ENCODE data around the gene EEF1AKMT3. TPM values are rescaled to one million over a fixed set of nuclear protein-coding genes. Genes with fewer than 3 reads are reported as not detected.

EEF1AKMT3 gene
- total and polyA plus RNA-seq, 9 of the 15 experiments (the other 6 are each of a cell fraction or from before 2014, with no cell fraction given): 4.1 to 17.2 (median 7.9) TPM

DNA sequence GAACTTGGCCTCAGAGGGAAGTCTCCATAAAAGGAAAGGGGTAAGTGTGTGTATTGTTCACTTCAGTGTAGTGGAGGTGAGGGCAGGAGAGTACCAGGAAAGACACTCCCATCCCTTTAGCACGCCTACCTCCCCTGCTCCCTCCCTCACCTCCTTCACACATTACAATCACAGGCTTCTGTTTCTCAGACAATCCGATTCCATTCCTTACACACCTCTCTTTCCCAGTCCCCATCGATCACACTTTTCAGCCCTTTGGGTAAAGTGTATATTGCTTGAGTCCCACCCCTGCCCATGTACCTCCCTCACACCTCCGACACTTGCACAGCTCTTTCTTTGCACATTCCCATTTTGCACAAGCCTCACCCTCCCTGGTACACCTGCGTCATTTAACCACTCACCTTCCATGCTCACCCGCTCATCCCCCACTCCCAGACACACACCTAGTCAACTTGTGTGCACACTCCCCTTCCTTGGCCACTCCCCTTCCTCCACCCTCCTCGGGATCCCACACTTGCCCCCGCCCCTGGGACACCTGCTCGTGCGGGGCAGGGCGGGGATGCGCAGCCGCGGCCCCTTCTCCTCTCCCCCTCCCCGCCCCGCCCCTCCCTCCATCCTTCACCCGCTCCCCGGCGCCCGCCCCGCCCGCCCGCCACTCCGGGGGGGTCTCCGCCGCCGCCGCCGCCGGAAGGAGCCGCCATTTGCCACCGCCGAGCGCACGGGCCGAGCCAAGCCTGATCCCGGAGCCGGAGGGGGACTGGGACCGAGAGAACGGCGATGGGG is 17.8 kb upstream of the EEF1AKMT3 start, which contains the start of gene MARCHF9 (continued):
- TF ChIP-seq, protein P1, sequence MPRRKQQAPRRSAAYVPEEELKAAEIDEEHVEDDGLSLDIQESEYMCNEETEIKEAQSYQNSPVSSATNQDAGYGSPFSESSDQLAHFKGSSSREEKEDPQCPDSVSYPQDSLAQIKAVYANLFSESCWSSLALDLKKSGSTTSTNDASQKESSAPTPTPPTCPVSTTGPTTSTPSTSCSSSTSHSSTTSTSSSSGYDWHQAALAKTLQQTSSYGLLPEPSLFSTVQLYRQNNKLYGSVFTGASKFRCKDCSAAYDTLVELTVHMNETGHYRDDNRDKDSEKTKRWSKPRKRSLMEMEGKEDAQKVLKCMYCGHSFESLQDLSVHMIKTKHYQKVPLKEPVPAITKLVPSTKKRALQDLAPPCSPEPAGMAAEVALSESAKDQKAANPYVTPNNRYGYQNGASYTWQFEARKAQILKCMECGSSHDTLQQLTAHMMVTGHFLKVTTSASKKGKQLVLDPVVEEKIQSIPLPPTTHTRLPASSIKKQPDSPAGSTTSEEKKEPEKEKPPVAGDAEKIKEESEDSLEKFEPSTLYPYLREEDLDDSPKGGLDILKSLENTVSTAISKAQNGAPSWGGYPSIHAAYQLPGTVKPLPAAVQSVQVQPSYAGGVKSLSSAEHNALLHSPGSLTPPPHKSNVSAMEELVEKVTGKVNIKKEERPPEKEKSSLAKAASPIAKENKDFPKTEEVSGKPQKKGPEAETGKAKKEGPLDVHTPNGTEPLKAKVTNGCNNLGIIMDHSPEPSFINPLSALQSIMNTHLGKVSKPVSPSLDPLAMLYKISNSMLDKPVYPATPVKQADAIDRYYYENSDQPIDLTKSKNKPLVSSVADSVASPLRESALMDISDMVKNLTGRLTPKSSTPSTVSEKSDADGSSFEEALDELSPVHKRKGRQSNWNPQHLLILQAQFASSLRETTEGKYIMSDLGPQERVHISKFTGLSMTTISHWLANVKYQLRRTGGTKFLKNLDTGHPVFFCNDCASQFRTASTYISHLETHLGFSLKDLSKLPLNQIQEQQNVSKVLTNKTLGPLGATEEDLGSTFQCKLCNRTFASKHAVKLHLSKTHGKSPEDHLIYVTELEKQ (CRISPR knock-in tag; IDR thresholded peaks at IDR 0.05): no peak
- TF ChIP-seq HNRNPL (IDR thresholded peaks at IDR 0.05; ENCODE audit: low read depth, low read length): no peak

DNA sequence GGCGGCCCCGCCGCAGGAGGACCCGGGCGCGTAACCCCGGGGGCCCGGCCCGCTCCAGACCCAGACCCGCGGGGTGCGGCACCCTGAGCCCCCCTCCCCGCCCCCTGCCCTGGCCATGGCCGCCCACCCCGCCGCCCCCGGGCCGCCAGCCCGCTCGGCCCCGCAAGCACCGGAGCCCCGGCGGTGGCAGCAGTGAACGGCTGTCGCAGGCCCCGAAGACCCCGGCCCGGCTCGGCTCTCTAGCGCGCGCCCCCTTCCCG is 17.3 kb upstream of the EEF1AKMT3 start:
- Histone ChIP-seq H3K9me1 (ENCODE audit: control insufficient read depth, insufficient read depth, low read length) (no peaks in the 10 kb centered on the region), H3K4me2 (ENCODE audit: insufficient read depth, low read length) (peak overlapping the region; percentile 29; the same call in 1 of the 2 replicates), H3K36me3 (ENCODE audit: control insufficient read depth, insufficient read depth, low read length) (peaks cover 30% of the 10 kb centered on the region), H3K4me3 (peak overlapping the region; percentile 50), H3K9me3 (replicated peaks; ENCODE audit: control insufficient read depth, insufficient read depth, low read depth, low read length) (no peaks in the 10 kb centered on the region), H3K27me3 (ENCODE audit: control insufficient read depth in 2 of 2, insufficient read depth in 2 of 2, low read length in 2 of 2) (no peaks in the 10 kb centered on the region), H4K20me1 (replicated peaks; ENCODE audit: control insufficient read depth, insufficient read depth, low read length) (no peaks in the 10 kb centered on the region), H3K4me1 (replicated peaks in 1 of 2; ENCODE audit: control insufficient read depth in 2 of 2, insufficient read depth in 2 of 2, low read length in 2 of 2) (peaks cover 40 to 41% of the 10 kb centered on the region in 2 experiments), H3K9ac (ENCODE audit: insufficient read depth in 1 of 2, low read depth in 2 of 2, low read length in 2 of 2) (peak overlapping the region in 1 of 2 experiments; percentile 90; a peak in 2 of 4 replicates), H3K79me2 (ENCODE audit: control insufficient read depth, insufficient read depth, low read length) (peaks cover 34% of the 10 kb centered on the region), H3K27ac (ENCODE audit: extremely low read depth, low read depth, low read length) (no peak overlapping the region), H2AFZ (ENCODE audit: low read depth, low read length) (no peak overlapping the region)
- in situ Hi-C loops (cut with MboI) (no loop called here), intact Hi-C loops (cut with micrococcal nuclease) (no loop called here)
- BruUV-seq (replicated peaks): no TSS peak
- POLR2A ChIA-PET: no interaction called here
- CTCF ChIA-PET (ENCODE audit: low intra/inter-chr PET ratio): no interaction called here
- TF ChIP-seq GABPA (tag; conservative IDR thresholded peaks at IDR 0.05; ENCODE audit: low read depth) (peak; percentile 22; the same call in 1 of the 2 replicates), FOXM1 (IDR thresholded peaks at IDR 0.05; ENCODE audit: low read depth) (no peak), FOXM1 (CRISPR knock-in tag; IDR thresholded peaks at IDR 0.05; ENCODE audit: low read depth) (no peak)
- TF ChIP-seq, protein P2, sequence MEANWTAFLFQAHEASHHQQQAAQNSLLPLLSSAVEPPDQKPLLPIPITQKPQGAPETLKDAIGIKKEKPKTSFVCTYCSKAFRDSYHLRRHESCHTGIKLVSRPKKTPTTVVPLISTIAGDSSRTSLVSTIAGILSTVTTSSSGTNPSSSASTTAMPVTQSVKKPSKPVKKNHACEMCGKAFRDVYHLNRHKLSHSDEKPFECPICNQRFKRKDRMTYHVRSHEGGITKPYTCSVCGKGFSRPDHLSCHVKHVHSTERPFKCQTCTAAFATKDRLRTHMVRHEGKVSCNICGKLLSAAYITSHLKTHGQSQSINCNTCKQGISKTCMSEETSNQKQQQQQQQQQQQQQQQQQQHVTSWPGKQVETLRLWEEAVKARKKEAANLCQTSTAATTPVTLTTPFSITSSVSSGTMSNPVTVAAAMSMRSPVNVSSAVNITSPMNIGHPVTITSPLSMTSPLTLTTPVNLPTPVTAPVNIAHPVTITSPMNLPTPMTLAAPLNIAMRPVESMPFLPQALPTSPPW (CRISPR knock-in tag; IDR thresholded peaks at IDR 0.05): peak; percentile 74; the same call in 1 of the 2 replicates
- TF ChIP-seq, protein P3, sequence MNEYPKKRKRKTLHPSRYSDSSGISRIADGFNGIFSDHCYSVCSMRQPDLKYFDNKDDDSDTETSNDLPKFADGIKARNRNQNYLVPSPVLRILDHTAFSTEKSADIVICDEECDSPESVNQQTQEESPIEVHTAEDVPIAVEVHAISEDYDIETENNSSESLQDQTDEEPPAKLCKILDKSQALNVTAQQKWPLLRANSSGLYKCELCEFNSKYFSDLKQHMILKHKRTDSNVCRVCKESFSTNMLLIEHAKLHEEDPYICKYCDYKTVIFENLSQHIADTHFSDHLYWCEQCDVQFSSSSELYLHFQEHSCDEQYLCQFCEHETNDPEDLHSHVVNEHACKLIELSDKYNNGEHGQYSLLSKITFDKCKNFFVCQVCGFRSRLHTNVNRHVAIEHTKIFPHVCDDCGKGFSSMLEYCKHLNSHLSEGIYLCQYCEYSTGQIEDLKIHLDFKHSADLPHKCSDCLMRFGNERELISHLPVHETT (CRISPR knock-in tag; conservative IDR thresholded peaks at IDR 0.05 in 1 of 2, IDR thresholded peaks at IDR 0.05 in 1 of 2): peak in 1 of 2 experiments; percentile 17; a peak in 1 of 4 replicates
- FAIRE-seq (no peak), DNase-seq (ENCODE audit: extremely low read depth in 1 of 4, low spot score in 3 of 4) (no peak), ATAC-seq (no peak)
- WGBS (ENCODE audit: insufficient coverage, low coverage, missing lambda C conversion rate): no CpG with 5 or more reads among the region's 34 CpGs

Measured in K562 (cell line).